PC-3 (cell line): Measurements from ENCODE around the gene ARMH4. TPM values are rescaled to one million over a fixed set of nuclear protein-coding genes. Genes with fewer than 3 reads are reported as not detected.
A peak's percentile ranks its signal among the peaks of the same experiment; 100 is the strongest.

Source experiments
- ATAC-seq: fragments of 200-7000 bp; cut with Tn5 transposase; 2 replicates; pipeline ENCODE4 v1.9.1; 2020; ENCODE audit warnings: mild to moderate bottlenecking, moderate library complexity
- BruUV-seq: library from RNA; stranded (reverse); fragments of 400-500 nt; replicated peaks from 2 replicates; lab custom pipeline; 2021; lab: Mats Ljungman, UMichigan
- CTCF ChIA-PET: fragments of 300-600 bp; sonication (Branson Sonifier 250); formaldehyde crosslinking; loops from one replicate; lab custom pipeline; 2022; ENCODE audit warnings: antibody characterized with exemption; lab: Charles Lee
- POLR2A ChIA-PET: fragments of 300-600 bp; sonication (Branson Sonifier 250); formaldehyde crosslinking; loops from one replicate; lab custom pipeline; 2022; ENCODE audit warnings: antibody characterized with exemption; ENCODE audit not compliant: unreplicated experiment; lab: Charles Lee
- DNase-seq: peaks from one replicate; pipeline ENCODE4 v3.0.0-alpha.2; 2015
- H2AFZ ChIP-seq: fragments of 300-600 bp; sonication (generic); 2 replicates; pipeline ENCODE4 v1.6.0; 2016; ENCODE audit warnings: antibody characterized with exemption, low read length
- H3F3A ChIP-seq: fragments of 300-600 bp; sonication (generic); one replicate; pipeline ENCODE4 v1.6.0; 2017; ENCODE audit warnings: antibody characterized with exemption, low read length, control low read depth, mild to moderate bottlenecking; ENCODE audit not compliant: unreplicated experiment
- H3K27ac ChIP-seq: fragments of 300-600 bp; sonication (generic); 2 replicates; pipeline ENCODE4 v1.5.1; 2016; ENCODE audit warnings: mild to moderate bottlenecking, low read length
- H3K27me3 ChIP-seq: fragments of 300-600 bp; sonication (generic); 2 replicates; pipeline ENCODE4 v1.6.1; 2016; ENCODE audit warnings: low read length, mixed read lengths
- H3K36me3 ChIP-seq: fragments of 300-600 bp; sonication (generic); 2 replicates; pipeline ENCODE4 v1.6.1; 2016; ENCODE audit warnings: low read depth, mixed run types, low read length, mixed read lengths
- H3K4me1 ChIP-seq: fragments of 300-600 bp; sonication (generic); 2 replicates; pipeline ENCODE4 v1.5.1; 2016; ENCODE audit warnings: low read length; ENCODE audit not compliant: insufficient read depth
- H3K4me2 ChIP-seq: fragments of 300-600 bp; sonication (generic); 2 replicates; pipeline ENCODE4 v1.6.0; 2016; ENCODE audit warnings: low read length
- H3K4me3 ChIP-seq: fragments of 300-600 bp; sonication (generic); 2 replicates; pipeline ENCODE4 v1.5.1; 2016; ENCODE audit warnings: mild to moderate bottlenecking, low read length, mixed read lengths
- H3K79me2 ChIP-seq: fragments of 300-600 bp; sonication (generic); 2 replicates; pipeline ENCODE4 v1.6.1; 2017; ENCODE audit warnings: low read length, mixed read lengths
- H3K9ac ChIP-seq: fragments of 300-600 bp; sonication (generic); 2 replicates; pipeline ENCODE4 v1.6.0; 2016; ENCODE audit warnings: mild to moderate bottlenecking, low read length
- H3K9me2 ChIP-seq: fragments of 300-600 bp; sonication (generic); replicated peaks from 2 replicates; pipeline ENCODE4 v1.6.1; 2016; ENCODE audit warnings: mixed run types, low read length, mixed read lengths
- H3K9me3 ChIP-seq: fragments of 300-600 bp; sonication (generic); 2 replicates; pipeline ENCODE4 v1.6.1; 2016; ENCODE audit warnings: low read length, mixed read lengths
- H4K20me1 ChIP-seq: fragments of 300-600 bp; sonication (generic); 2 replicates; pipeline ENCODE4 v1.6.1; 2016; ENCODE audit warnings: low read length, mixed read lengths
- CTCF ChIP-seq: fragments of 300-600 bp; sonication (generic); conservative IDR thresholded peaks from 2 replicates; pipeline ENCODE4 v1.5.1; 2017; ENCODE audit warnings: antibody characterized with exemption, low read depth, mild to moderate bottlenecking, low read length
- EZH2 ChIP-seq: fragments of 300-600 bp; sonication (generic); IDR thresholded peaks from one replicate; pipeline ENCODE4 v1.6.1; 2017; ENCODE audit warnings: antibody characterized with exemption, mild to moderate bottlenecking, low read length; ENCODE audit not compliant: unreplicated experiment
- EZH2phosphoT487 ChIP-seq: fragments of 300-600 bp; sonication (generic); IDR thresholded peaks from 2 replicates; pipeline ENCODE4 v1.6.1; 2018; ENCODE audit warnings: mild to moderate bottlenecking, antibody characterized with exemption, low read length, borderline replicate concordance
- intact Hi-C: fragments of 100-400 bp; cut with micrococcal nuclease; formaldehyde crosslinking; loops from 2 replicates; pipeline ENCODE4 v1.9.0; 2023
- total RNA-seq: library from RNA; depleted of rRNA; stranded (reverse); fragments of >200 nt; gene quantifications from 2 replicates; pipeline ENCODE4 v1.2.3, GENCODE V29; 2014

ARMH4 gene
- total RNA-seq, 1 experiment from 2014 or later: 2.6 TPM

DNA sequence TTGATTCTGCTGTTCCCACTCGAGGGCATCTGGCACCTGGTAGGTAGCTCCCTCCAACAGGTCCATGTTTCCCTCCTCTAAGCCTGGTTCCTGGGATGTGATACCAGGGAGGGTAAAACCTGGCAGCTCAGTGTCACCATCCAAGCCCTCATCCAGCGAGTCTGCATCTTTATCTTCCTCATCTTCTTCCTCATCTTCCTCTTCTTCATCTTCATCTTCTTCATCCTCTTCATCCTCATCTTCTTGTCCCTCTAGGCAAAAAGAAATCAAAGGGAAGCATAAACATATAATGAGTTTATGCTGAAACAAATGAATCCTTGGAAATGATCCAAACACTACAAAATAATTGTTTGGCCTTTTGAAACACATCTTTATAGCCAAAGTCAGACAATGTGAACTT, 55.3 kb downstream of the ARMH4 start:
- H3K27me3 ChIP-seq: 0 out of 2 replicates have a peak, but pooled peaks cover 3% of the 10 kb centered on the region
- ATAC-seq: no peak
- intact Hi-C loops: loop anchor here (10.0 kb wide), 1 partner anchor 1512 kb away; no protein-coding TSS in a partner anchor

GRCh38 chr14:58091883-58092630, 60.0 kb downstream of the ARMH4 start:
- peaks cover 14% of the 10 kb centered on the region for H3K4me1 ChIP-seq
- no peaks in the 10 kb centered on the region for H3K79me2 ChIP-seq
- DNase-seq (peak; percentile 92), ATAC-seq (peak; percentile 89)
- H3K4me2 ChIP-seq: peak overlapping the region; percentile 23
- H3K36me3 ChIP-seq: no peaks in the 10 kb centered on the region
- 0 out of 2 replicates have a peak overlapping the region, but pooled peaks have one; percentile 1 for H2AFZ ChIP-seq
- ChIA-PET CTCF (no interaction called here), POLR2A (interaction anchor here (0.6 to 0.7 kb wide), 2 partner anchors 108 to 324 kb away, joined by 3 read pairs; partner anchors contain the start of gene ACTR10)
- no peaks in the 10 kb centered on the region for H3K9me2 ChIP-seq
- no peaks in the 10 kb centered on the region for H3K9me3 ChIP-seq
- TF ChIP-seq EZH2: no peak
- no peak for TF ChIP-seq EZH2phosphoT487
- no peak for TF ChIP-seq CTCF
- H3K27me3 ChIP-seq: peaks cover 15% of the 10 kb centered on the region; the same call in 1 of the 2 replicates
- intact Hi-C loops: loop anchor here (1.0 to 10.0 kb wide), 4 partner anchors 12 to 1507 kb away; no protein-coding TSS in a partner anchor
- H3K4me3 ChIP-seq: no peak overlapping the region
- H3F3A ChIP-seq: no peaks in the 10 kb centered on the region
- no peak overlapping the region for H3K9ac ChIP-seq
- no TSS peak for BruUV-seq
- H4K20me1 ChIP-seq: no peaks in the 10 kb centered on the region
- peak overlapping the region; percentile 49 for H3K27ac ChIP-seq

More for the DNA sequence above, 55.3 kb downstream of the ARMH4 start:
- Histone ChIP-seq H3K27ac (no peak overlapping the region), H2AFZ (no peak overlapping the region), H3K4me3 (no peak overlapping the region), H3K9me3 (no peaks in the 10 kb centered on the region), H3K4me2 (no peak overlapping the region), H3K4me1 (peaks cover 33% of the 10 kb centered on the region), H3F3A (no peaks in the 10 kb centered on the region), H4K20me1 (no peaks in the 10 kb centered on the region), H3K79me2 (no peaks in the 10 kb centered on the region), H3K9me2 (no peaks in the 10 kb centered on the region), H3K36me3 (no peaks in the 10 kb centered on the region), H3K9ac (no peak overlapping the region)
- CTCF ChIA-PET: interaction anchor here (0.7 kb wide), 1 partner anchor 68 kb away, joined by 4 read pairs; no protein-coding TSS in a partner anchor
- DNase-seq: no peak
- POLR2A ChIA-PET: no interaction called here
- BruUV-seq: no TSS peak
- TF ChIP-seq EZH2 (no peak), EZH2phosphoT487 (no peak), CTCF (no peak)

- Histone ChIP-seq H3K9ac (no peak overlapping the region), H3K79me2 (no peaks in the 10 kb centered on the region), H3K27ac (no peak overlapping the region), H3F3A (no peaks in the 10 kb centered on the region), H3K9me3 (no peaks in the 10 kb centered on the region), H2AFZ (no peak overlapping the region), H3K4me2 (no peak overlapping the region), H3K4me3 (no peak overlapping the region), H3K27me3 (peaks cover 23% of the 10 kb centered on the region; the same call in 1 of the 2 replicates), H4K20me1 (no peaks in the 10 kb centered on the region), H3K36me3 (no peaks in the 10 kb centered on the region), H3K9me2 (no peaks in the 10 kb centered on the region), H3K4me1 (peaks cover 14% of the 10 kb centered on the region)
- TF ChIP-seq EZH2 (no peak), CTCF (no peak), EZH2phosphoT487 (no peak)
- ChIA-PET POLR2A (no interaction called here), CTCF (no interaction called here)
- DNase-seq (no peak), ATAC-seq (no peak)
- no TSS peak for BruUV-seq
- intact Hi-C loops: loop anchor here (10.0 kb wide), 1 partner anchor 1505 kb away; no protein-coding TSS in a partner anchor
Measured at GRCh38 chr14:58089612-58090011, 62.4 kb downstream of the ARMH4 start.
